ENCODE data around the gene IP6K3.

DNA sequence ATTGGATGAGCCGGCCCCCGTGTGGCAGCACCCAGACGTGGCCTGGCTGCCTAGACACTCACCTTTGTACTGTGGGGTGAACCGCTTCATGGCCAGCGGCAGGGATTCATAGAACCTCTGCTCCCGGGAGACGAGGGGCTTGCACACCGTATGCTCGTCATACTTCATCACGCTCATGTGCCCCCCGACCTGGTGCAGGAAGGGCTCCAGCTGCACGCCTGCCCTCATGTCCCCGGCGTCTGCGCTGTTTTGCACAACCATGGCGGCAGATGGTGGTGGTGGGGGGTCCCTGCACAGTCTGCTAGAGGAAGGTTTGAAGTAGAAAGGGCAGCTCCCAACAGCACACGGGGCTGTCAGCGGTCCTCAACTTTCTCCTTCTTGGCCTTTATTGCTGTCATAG lies 11.5 kb downstream of the IP6K3 start:
- no peak for TF ChIP-seq POLR2A (IDR thresholded peaks at IDR 0.05)
- TF ChIP-seq, protein P1, sequence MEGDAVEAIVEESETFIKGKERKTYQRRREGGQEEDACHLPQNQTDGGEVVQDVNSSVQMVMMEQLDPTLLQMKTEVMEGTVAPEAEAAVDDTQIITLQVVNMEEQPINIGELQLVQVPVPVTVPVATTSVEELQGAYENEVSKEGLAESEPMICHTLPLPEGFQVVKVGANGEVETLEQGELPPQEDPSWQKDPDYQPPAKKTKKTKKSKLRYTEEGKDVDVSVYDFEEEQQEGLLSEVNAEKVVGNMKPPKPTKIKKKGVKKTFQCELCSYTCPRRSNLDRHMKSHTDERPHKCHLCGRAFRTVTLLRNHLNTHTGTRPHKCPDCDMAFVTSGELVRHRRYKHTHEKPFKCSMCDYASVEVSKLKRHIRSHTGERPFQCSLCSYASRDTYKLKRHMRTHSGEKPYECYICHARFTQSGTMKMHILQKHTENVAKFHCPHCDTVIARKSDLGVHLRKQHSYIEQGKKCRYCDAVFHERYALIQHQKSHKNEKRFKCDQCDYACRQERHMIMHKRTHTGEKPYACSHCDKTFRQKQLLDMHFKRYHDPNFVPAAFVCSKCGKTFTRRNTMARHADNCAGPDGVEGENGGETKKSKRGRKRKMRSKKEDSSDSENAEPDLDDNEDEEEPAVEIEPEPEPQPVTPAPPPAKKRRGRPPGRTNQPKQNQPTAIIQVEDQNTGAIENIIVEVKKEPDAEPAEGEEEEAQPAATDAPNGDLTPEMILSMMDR (IDR thresholded peaks at IDR 0.05): no peak
